AG04449 (cell line): ENCODE data around the gene SEMA5A.

ENCODE experiments used
- CTCF ChIA-PET: fragments of 350-600 bp; formaldehyde crosslinking; extraction: SDS; loops from one replicate; lab custom pipeline; 2021; ENCODE audit warnings: antibody characterized with exemption; lab: Yijun Ruan, JAX
- POLR2A ChIA-PET: fragments of 400-600, 350-600 bp; formaldehyde crosslinking; extraction: SDS; loops from one replicate; lab custom pipeline; 2020; ENCODE audit warnings: antibody characterized with exemption, inconsistent platforms; lab: Yijun Ruan, JAX
- DNase-seq: peaks from one replicate; pipeline ENCODE4 v3.0.0-alpha.2; 2010; ENCODE audit warnings: low read depth, low spot score
- H3K4me3 ChIP-seq: 2 replicates; pipeline ENCODE4 v1.5.1; 2011; ENCODE audit warnings: low read depth, mild to moderate bottlenecking, control low read depth, low read length
- TF ChIP-seq, protein P1 (sequence below): IDR thresholded peaks from one replicate; pipeline ENCODE4 v1.5.1; 2011; ENCODE audit warnings: mild to moderate bottlenecking, moderate library complexity, low read length, control low read depth, inconsistent platforms; ENCODE audit not compliant: insufficient read depth; ENCODE audit errors: missing control alignments

SEMA5A gene

DNA sequence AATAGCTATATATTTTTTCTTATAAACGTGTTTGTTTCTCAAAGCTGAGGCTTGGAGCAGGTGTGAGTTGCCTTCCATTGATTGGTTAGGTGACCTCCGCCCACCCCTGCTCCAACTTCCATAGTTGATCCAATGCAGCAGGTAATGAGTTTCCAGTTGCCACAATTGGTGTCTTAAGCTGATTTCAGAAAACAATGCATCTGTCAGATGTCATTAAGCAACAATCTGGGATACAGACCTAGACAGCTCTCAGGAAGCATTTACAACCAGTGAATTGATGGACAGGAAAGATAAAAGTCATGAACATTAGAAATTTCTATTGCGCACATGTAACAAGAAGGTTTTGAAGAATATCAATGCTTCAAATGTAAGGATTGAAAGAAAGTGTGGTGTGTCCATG, 510.5 kb downstream of the SEMA5A start:
- CTCF ChIA-PET = no interaction called here
- H3K4me3 ChIP-seq = no peak overlapping the region
- DNase-seq = no peak
- POLR2A ChIA-PET = no interaction called here
- TF ChIP-seq, protein P1, sequence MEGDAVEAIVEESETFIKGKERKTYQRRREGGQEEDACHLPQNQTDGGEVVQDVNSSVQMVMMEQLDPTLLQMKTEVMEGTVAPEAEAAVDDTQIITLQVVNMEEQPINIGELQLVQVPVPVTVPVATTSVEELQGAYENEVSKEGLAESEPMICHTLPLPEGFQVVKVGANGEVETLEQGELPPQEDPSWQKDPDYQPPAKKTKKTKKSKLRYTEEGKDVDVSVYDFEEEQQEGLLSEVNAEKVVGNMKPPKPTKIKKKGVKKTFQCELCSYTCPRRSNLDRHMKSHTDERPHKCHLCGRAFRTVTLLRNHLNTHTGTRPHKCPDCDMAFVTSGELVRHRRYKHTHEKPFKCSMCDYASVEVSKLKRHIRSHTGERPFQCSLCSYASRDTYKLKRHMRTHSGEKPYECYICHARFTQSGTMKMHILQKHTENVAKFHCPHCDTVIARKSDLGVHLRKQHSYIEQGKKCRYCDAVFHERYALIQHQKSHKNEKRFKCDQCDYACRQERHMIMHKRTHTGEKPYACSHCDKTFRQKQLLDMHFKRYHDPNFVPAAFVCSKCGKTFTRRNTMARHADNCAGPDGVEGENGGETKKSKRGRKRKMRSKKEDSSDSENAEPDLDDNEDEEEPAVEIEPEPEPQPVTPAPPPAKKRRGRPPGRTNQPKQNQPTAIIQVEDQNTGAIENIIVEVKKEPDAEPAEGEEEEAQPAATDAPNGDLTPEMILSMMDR = no peak

DNA sequence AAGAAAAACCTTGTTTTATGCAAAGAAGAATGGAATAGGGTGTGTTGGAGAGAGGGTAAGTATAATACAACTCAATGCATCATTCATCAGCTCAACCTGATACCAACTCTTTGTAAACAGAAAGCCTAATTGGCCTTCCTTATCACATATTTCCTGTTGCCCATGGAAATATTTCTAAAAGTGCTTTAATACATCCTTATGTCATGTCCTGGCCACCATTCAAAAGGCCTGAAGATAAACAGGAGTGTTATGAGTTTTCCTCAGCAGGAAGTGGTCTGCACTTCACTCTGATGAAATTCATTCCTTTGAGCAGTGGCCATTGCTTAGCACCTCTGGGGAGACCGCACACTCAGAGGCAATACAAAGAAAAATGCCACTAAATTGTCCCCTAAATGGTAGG, 511.2 kb downstream of the SEMA5A start:
- POLR2A ChIA-PET = no interaction called here
- DNase-seq = no peak
- TF ChIP-seq, protein P1 = no peak
- CTCF ChIA-PET = no interaction called here
- H3K4me3 ChIP-seq = no peak overlapping the region

DNA sequence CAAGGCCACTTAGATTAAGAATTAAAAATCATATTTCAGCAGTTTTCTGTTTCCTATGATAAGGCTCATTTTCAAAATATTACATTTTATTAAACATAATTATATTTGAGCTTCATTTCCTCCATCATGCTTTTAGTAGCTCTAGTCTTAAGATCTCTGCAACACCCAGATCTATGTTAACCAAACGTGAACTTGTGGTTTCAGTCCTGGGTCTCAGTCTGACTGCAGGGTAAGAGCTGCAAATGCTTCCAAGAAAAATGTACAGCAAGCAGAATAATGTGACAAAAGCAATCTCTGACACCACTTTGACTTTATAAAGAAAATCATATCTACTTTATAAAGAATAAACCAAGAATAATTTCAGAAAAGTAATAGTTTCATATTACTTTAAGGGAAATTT, 512.4 kb downstream of the SEMA5A start:
- ChIA-PET CTCF (interaction anchor here (1.1 kb wide), 1 partner anchor 13 kb away, joined by 3 read pairs; no protein-coding TSS in a partner anchor), POLR2A (no interaction called here)
- no peak overlapping the region for H3K4me3 ChIP-seq
- DNase-seq = no peak
- TF ChIP-seq, protein P1 = no peak

DNA sequence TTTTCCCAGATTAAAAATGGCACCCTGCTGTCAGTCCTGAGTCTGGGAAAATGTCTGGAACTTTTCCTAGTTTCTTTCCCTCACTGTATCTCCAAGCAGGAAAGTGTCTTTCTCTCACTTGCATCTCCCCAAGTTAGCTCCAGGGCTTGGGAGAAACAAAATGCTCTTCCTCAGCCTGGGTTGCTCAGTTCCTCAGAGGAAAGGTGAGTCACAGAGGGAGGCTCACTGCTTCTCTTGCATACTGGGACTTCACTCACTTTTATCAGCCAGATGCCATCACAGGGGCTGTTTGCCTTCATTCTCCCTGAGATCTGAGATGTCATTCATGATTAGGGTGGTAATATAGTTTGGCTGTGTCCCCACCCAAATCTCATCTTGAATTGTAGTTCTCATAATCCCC, 519.9 kb downstream of the SEMA5A start:
- DNase-seq = no peak

DNA sequence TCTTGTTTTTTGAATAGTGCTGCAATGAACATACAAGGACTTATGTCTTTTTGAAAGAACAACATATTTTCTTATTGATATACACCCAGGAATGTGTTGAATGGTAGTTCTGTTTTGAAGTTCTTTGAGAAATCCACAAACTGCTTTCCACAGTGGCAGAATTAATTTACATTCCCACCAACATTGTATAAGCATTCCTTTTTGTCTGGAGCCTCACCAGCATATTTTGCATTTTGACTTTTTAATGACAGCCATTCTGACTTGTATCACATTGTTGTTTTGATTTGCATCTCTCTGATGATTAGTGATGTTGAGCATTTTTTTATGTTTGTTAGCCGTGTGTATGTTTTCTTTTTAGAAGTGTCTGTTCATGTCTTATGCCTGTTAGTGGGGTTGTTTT, 524.9 kb downstream of the SEMA5A start:
- CTCF ChIA-PET = no interaction called here
- H3K4me3 ChIP-seq = no peak overlapping the region
- POLR2A ChIA-PET = no interaction called here
- DNase-seq = no peak
- TF ChIP-seq, protein P1 = no peak

More for the DNA sequence above, 519.9 kb downstream of the SEMA5A start:
- ChIA-PET CTCF (no interaction called here), POLR2A (no interaction called here)
- H3K4me3 ChIP-seq = no peak overlapping the region
- TF ChIP-seq, protein P1 = no peak

DNA sequence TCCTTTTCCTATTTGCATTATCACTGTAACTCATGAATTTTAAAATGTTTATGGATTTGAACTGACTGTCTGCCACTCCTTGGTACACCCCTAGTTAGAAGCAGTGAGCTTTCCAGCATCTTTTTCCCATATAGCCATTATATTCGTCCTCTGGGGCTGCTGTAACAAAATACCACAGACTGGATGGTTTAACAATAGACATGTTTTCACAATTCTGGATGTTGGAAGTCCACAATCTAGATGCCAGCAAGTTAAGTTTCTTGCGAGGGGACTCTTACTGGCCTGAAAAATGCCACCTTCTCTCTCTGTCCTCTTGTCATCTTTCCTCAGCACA, 530.0 kb downstream of the SEMA5A start:
- no peak overlapping the region for H3K4me3 ChIP-seq
- ChIA-PET CTCF (interaction anchor here (1.4 kb wide), 1 partner anchor 8 kb away, joined by 5 read pairs; no protein-coding TSS in a partner anchor), POLR2A (interaction anchor here (0.7 to 1.2 kb wide), 2 partner anchors 31 to 134 kb away, joined by 3 to 7 read pairs; no protein-coding TSS in a partner anchor)
- TF ChIP-seq, protein P1 = no peak
- no peak for DNase-seq
